ENCODE results near the gene UMODL1.

UMODL1 gene

GRCh38 chr21:42129300-42130266 lies 58.5 kb downstream of the UMODL1 start:
- DNase-seq (ENCODE audit: low read depth), result no peak

GRCh38 chr21:42130441-42130840 lies 59.3 kb downstream of the UMODL1 start:
- no peak for DNase-seq (ENCODE audit: low read depth)

GRCh38 chr21:42132183-42132582 lies 61.1 kb downstream of the UMODL1 start:
- no peak for DNase-seq (ENCODE audit: low read depth)

DNA sequence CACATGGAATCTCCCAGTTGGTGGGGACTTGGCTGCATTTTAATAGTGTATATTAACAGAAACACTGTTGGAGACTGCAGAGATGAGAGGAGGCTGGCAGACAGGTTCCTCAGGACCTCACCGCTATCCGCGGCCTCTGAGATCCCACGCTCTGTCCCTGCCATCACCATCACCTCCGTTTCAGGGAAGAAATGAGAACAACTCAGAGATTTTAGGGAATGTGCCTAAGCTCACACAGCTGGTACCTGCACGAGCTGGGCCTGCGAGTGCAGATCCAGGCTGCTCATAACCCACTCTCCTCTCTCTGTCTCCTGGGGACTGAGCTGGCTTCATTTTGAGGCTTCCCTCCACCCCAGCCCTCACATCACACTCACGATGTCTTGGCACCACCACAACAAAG lies 62.0 kb downstream of the UMODL1 start:
- DNase-seq (ENCODE audit: low read depth), result no peak

DNA sequence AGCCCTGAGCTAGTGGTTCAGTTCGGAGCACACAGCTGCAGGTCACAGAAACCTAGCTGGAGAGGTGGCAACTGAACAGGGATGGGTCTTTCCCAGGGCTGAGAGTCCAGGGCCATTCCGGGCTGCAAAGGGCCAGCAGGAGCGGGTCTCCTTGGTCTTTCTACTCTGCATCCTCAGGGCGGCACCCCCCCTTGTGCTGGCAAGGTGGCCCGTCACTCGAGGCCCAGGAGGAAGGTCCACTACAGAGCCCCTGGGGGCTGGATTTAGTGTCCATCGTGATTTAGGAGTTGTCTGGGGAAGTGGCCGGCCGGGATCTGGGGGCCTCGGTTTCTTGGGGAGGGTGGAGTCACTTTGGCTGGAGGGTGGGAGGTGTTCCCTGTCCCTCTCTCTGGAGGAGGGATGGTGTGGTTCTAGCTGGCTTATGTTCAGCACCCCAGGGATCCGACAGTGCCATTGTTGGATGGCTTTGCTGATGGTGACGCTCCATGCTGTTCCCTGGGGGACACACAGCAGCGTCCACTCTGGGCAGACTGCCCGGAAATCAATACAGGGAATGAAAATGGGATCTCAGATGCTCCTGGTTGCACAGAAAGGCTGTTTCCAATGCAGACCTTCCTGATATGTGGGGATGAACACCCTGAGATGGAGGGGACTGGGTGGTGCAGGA lies 64.4 kb downstream of the UMODL1 start:
- no peak for DNase-seq (ENCODE audit: low read depth)

DNA sequence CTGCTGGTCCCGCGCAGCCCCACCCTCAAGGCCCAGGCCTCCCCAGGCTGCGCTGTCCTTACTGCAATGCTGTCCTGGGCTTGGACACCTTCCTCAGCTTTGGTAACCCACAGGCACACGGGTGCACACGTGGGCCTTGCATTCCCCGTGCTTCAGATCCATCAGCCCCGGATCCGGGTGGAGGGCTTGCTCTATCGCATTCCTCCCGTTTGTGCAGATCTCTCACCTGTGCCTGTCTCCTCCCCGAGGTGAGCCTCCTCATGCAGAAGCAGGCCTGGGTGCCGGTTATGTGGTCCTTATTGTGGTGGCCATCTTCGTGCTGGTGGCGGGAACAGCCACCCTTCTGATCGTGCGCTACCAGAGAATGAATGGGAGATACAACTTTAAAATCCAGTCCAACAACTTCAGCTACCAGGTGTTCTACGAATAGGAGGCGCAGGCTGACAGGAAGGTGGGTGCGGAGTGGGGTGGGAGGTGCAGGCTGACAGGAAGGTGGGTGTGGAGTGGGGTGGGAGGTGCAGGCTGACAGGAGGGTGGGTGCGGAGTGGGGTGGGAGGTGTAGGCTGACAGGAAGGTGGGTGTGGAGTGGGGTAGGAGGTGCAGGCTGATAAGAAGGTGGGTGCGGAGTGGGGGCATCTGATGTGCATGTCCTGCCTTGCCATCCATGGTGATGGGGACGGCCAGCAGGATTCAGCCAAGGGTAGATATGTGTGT lies 66.2 kb downstream of the UMODL1 start:
- DNase-seq (ENCODE audit: low read depth), result no peak

GRCh38 chr21:42140196-42140934 lies 69.2 kb downstream of the UMODL1 start:
- DNase-seq (ENCODE audit: low read depth), result no peak

DNA sequence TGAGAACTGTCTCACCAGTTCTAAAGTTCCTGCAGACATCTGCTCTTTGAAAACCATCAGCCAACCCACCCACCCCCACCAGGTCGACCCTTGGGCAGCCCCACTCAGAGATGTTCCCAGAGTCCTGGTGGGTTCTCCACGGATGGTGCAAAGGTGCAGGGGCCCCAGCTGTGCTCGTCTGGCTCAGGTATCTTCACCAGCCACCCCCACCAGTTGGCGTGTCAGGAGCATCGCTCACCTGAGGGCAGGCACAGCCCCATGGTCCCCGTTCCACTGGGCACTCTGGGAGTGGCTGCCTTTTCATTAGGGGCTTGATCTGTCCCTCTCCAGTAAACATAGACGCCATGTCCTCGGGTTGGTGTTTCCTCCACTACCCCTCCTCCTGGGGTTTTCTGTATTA lies 70.5 kb downstream of the UMODL1 start:
- DNase-seq (ENCODE audit: low read depth), result no peak

- no peak for DNase-seq (ENCODE audit: low read depth)
Observed at GRCh38 chr21:42142141-42142540, 71.0 kb downstream of the UMODL1 start.

DNA sequence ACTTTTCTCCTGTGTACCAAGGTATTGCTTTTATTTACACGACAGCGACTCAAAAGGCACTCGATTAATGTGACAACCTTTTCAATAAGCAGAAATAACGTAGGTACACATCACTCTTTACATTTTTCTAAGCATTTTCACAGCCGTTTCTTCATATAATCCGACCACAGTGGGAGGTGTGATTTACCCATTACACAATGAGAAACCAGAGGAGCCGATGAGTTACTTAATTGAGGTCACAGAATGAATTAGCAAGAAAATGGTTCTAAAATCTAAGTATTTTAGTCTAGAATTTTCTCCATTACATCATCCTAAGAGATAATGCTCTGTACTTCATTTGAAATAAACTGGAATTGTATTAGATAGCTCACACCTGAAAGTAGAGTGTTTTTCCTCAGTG lies 71.5 kb downstream of the UMODL1 start:
- no peak for DNase-seq (ENCODE audit: low read depth)

DNA sequence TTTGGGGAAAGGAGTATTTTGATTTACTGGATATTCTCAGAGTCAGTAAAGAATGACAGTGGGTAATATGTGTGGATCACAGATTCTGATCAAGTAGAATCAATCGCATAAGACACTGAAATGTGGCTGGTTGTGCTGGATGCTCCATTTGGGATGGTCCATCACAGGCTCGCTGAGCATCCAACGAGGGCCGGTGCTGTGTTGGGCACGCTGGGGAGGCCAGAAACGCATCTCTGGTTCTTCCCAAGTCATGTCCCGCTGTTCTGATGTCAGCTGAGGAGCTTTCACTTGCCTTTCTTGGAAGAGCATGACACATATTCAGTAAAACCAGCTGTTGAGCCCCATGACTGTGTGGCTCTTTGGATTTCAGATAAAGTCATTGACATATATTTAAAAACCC lies 72.0 kb downstream of the UMODL1 start:
- DNase-seq (ENCODE audit: low read depth), result no peak

- DNase-seq (ENCODE audit: low read depth), result no peak
Observed at GRCh38 chr21:42144221-42144620, 73.1 kb downstream of the UMODL1 start.

DNA sequence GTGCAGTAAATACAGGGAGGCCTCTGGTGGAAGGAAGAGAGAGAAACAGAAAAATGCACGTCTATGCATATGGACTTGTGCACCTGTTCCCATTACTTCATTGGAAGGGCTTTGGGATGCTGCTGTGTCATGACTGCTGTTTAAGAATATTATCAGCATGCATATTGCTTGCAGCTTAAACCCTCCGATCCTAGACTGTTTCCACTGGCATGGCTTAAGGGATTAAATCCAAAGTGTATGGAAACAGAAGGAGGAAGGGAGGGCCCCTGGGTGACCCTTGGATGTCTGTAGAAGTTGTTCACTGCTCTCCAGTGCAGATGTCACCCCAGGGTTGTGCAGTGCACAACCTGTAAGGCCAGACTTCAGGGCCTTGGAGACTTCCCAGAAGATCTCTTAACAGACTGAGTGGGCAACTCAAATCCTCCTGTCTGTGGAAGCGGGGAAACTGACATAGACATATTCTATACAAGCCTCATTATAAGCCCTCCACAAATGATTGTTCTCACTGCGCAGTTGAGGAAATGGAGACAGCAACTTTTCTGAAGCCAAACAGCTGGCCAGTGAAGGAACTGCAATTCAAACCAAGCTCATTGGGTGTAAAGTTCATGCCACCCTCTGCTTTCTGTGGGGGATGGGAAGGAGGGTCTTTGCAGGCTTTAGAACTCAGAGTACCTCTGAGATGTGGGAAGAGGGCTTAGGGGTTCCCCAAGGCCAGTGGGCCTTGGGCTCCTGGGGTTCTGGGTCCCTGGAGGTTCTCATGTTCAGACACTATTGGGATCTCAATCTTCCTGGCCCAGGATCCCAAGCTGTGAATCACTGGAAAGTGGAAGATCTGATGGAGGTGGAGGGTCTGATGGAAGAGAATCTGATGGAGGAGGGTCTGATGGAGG lies 73.8 kb downstream of the UMODL1 start:
- no peak for DNase-seq (ENCODE audit: low read depth)

GRCh38 chr21:42145569-42146272 lies 74.6 kb downstream of the UMODL1 start:
- DNase-seq (ENCODE audit: low read depth), result peak; percentile 28

- DNase-seq (ENCODE audit: low read depth), result no peak
Observed at GRCh38 chr21:42146273-42146805, 75.2 kb downstream of the UMODL1 start.

- DNase-seq (ENCODE audit: low read depth), result no peak
Observed at GRCh38 chr21:42146821-42147220, 75.7 kb downstream of the UMODL1 start.

DNA sequence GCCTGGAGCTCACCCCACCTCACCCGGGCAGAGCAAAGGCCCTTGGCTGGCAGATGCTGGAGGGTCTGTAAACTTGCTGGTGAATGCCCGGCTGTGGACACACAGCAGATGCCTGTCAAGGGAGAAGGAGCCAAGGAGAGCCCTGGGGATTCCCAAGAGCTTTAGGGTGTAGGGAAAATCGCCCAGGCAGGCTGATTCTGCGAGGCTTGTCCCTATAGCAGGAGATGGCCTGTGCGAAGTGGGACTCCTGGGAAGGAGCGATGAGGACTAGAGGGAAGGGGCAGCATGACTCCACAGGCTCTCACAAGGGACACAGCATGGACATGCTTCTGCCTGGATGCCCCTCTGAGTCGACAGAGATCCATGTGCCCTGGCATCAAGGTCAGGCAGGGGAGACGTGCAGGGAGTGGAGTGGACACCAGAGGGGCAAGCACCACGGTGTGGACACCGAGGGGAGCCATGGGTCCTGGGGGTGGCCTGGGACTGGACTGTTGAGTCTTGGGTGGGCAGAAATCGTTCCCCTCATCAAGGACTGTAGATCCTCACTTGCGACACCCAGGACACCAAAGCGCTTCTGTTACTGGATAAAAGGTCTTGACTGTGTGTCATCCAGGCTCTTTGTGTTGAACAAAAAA lies 76.4 kb downstream of the UMODL1 start:
- DNase-seq (ENCODE audit: low read depth), result no peak

GRCh38 chr21:42148097-42148496 lies 77.0 kb downstream of the UMODL1 start:
- no peak for DNase-seq (ENCODE audit: low read depth)

DNA sequence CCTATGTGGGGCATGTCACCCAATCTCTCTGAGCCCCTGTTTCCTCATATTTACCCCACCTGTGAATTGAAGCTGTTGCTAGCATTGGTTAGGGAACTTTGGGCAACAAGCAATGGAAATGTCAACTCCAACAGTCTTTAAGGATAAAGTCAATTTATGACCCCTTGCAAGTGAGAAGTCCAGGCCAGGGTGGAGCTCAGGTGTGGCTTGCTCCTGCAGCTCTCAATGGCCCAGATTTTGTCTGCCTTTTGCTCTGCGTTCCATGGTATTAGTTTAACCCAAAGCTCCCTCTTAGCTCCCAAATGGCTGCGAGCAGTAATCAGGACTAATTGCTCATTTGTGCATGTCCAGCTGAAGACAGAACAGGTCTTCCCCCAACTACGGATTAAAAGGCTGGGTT lies 77.5 kb downstream of the UMODL1 start:
- no peak for DNase-seq (ENCODE audit: low read depth)

All from stimulated activated CD8-positive, alpha-beta memory T cell treated with anti-CD3 and anti-CD28 coated beads, Interleukin-15, amount 100 ng/mL, for 24 hours (primary cell).